BE2C (cell line): ENCODE results near the gene TRAM2.

ENCODE experiments used
- DNase-seq: peaks from one replicate; pipeline ENCODE4 v3.0.0-alpha.2; 2020
- H3K27me3 ChIP-seq: fragments of 250-450 bp; sonication (Bioruptor Pico); 2 replicates; pipeline ENCODE4 v1.5.1; 2020; ENCODE audit warnings: mild to moderate bottlenecking
- H3K36me3 ChIP-seq: fragments of 250-450 bp; sonication (Bioruptor Pico); 2 replicates; pipeline ENCODE4 v1.5.1; 2020; ENCODE audit warnings: mild to moderate bottlenecking
- H3K4me1 ChIP-seq: fragments of 250-450 bp; sonication (Bioruptor Pico); 2 replicates; pipeline ENCODE4 v1.5.1; 2020
- H3K4me3 ChIP-seq: 2 replicates; pipeline ENCODE4 v1.5.1; 2011; ENCODE audit warnings: low read depth, low read length
- H3K9me3 ChIP-seq: fragments of 250-450 bp; sonication (Bioruptor Pico); 2 replicates; pipeline ENCODE4 v1.5.1; 2020
- TF ChIP-seq, protein P1 (sequence below): IDR thresholded peaks from 2 replicates; pipeline ENCODE4 v1.5.1; 2012; ENCODE audit warnings: mild to moderate bottlenecking, low read depth, low read length

The TRAM2 gene

DNA sequence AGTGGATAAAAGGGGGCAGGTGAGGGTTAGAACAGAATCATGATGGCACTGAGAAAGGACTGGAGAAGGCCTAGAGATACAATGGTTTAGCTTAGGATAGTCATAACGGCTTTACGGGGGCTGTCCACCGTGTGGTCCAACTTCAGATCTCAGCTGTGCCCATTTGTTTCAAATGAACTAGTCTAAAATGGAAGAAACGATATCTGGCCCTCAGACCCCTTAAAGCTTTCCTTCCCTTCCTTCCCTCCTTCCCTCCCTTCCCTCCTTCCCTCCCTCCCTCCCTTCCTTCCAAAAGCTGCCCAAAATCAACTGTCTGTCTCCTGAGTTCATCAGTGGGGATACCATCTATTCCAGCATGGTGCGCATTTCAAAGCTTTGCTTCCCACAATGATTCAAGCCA, 27.9 kb downstream of the TRAM2 start:
- no peak for DNase-seq
- no peaks in the 10 kb centered on the region for H3K36me3 ChIP-seq
- TF ChIP-seq, protein P1, sequence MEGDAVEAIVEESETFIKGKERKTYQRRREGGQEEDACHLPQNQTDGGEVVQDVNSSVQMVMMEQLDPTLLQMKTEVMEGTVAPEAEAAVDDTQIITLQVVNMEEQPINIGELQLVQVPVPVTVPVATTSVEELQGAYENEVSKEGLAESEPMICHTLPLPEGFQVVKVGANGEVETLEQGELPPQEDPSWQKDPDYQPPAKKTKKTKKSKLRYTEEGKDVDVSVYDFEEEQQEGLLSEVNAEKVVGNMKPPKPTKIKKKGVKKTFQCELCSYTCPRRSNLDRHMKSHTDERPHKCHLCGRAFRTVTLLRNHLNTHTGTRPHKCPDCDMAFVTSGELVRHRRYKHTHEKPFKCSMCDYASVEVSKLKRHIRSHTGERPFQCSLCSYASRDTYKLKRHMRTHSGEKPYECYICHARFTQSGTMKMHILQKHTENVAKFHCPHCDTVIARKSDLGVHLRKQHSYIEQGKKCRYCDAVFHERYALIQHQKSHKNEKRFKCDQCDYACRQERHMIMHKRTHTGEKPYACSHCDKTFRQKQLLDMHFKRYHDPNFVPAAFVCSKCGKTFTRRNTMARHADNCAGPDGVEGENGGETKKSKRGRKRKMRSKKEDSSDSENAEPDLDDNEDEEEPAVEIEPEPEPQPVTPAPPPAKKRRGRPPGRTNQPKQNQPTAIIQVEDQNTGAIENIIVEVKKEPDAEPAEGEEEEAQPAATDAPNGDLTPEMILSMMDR, result no peak
- H3K4me1 ChIP-seq, result peaks cover 48% of the 10 kb centered on the region
- no peaks in the 10 kb centered on the region for H3K9me3 ChIP-seq
- no peaks in the 10 kb centered on the region for H3K27me3 ChIP-seq
- H3K4me3 ChIP-seq, result no peak overlapping the region

DNA sequence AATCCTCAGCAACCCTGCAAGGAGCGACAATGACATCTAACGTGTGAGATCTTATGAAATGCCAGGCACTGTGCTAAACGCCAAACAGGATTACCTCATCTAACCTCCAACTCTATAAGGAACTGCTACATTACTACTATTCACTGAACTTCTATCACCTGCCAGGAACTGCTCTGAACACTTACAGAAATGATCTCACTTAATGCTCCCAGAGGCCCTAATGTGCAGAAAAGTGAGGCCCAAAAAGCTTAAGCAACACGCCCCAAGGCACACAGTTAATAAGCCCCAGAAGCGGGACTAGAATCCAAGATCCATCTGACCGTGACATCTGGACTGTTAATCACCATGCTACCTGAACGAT, 28.5 kb downstream of the TRAM2 start:
- Histone ChIP-seq H3K4me1 (peaks cover 53% of the 10 kb centered on the region), H3K9me3 (no peaks in the 10 kb centered on the region), H3K4me3 (no peak overlapping the region), H3K27me3 (no peaks in the 10 kb centered on the region), H3K36me3 (no peaks in the 10 kb centered on the region)
- DNase-seq, result no peak
- TF ChIP-seq, protein P1, result no peak

DNA sequence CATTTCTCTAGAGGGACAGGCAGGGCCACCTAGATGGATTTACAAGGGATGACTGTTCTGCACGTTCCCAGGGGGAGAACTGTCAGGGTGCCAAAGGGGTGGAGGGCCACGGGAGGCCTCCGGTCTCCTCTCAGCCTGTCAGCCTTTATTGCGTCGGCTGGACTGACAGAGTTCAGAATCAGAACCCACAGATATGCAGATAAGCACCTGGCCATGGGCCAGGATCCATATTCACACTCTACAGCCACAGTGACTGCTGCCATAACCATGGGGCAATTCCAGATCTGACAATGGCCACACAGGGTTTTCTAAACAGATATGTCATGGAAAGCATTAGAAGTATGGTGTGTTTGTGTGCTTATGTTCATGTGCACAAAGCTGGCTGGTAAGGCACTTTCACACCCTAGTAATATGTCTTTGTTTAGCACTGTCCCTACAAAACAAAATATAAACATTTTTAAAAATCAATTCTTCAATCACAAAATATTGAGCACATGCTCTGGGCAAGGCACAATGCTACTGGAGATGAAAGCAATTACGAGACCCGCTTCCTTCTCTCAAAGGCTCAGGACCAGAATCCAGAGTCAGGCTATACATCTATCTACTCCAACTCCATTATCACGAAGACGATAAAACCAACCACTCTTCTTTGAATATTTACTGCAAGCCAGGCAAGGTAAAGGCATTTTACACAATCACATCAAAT, 29.1 kb downstream of the TRAM2 start:
- TF ChIP-seq, protein P1, result peak; percentile 16
- Histone ChIP-seq H3K9me3 (no peaks in the 10 kb centered on the region), H3K27me3 (no peaks in the 10 kb centered on the region), H3K36me3 (no peaks in the 10 kb centered on the region), H3K4me3 (no peak overlapping the region), H3K4me1 (peaks cover 53% of the 10 kb centered on the region)
- DNase-seq, result peak; percentile 85

DNA sequence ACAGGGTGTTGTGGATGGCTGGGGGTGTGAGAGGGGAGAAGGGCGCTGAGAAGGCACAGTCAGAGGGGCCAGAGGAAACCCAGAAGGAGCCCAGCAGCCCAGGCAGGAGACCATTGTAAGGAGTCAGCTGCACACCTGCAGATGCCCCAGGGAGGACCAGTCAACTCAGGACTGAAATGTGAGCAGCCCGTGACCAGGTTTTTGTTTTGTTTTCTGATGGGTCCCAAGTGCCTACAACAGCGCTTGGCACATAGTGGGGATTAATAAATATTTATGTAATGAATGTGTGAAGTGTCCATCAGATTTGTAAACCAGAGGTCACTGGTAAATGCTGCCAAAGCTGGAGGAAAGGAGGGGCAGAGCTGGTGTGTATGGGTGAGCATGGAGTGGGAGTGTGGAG, 30.2 kb downstream of the TRAM2 start:
- H3K27me3 ChIP-seq, result no peaks in the 10 kb centered on the region
- H3K4me3 ChIP-seq, result no peak overlapping the region
- H3K4me1 ChIP-seq, result peaks cover 48% of the 10 kb centered on the region
- DNase-seq, result no peak
- H3K9me3 ChIP-seq, result no peaks in the 10 kb centered on the region
- H3K36me3 ChIP-seq, result no peaks in the 10 kb centered on the region
- TF ChIP-seq, protein P1, result no peak

DNA sequence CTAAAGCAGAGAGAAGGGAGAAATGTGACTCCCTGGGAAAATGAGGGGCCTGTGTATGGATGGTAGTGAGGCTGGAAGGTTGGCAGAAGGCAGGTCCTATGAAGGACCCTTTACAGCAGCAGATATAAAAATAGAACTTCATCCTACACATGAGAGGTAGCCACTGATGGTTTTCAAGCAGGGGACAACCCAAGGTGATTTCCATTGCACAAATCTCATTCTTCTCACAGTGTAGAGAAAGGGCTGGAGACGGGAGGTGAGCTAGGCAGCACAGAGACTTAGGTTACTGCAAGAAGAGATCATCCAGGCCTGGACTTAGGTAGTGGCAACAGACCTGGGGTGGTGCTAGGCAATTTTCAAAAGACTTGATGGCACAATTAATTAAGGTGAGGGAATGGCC, 30.7 kb downstream of the TRAM2 start:
- no peak for DNase-seq
- Histone ChIP-seq H3K9me3 (no peaks in the 10 kb centered on the region), H3K4me1 (peaks cover 43% of the 10 kb centered on the region), H3K36me3 (no peaks in the 10 kb centered on the region), H3K27me3 (no peaks in the 10 kb centered on the region), H3K4me3 (no peak overlapping the region)
- TF ChIP-seq, protein P1, result no peak

DNA sequence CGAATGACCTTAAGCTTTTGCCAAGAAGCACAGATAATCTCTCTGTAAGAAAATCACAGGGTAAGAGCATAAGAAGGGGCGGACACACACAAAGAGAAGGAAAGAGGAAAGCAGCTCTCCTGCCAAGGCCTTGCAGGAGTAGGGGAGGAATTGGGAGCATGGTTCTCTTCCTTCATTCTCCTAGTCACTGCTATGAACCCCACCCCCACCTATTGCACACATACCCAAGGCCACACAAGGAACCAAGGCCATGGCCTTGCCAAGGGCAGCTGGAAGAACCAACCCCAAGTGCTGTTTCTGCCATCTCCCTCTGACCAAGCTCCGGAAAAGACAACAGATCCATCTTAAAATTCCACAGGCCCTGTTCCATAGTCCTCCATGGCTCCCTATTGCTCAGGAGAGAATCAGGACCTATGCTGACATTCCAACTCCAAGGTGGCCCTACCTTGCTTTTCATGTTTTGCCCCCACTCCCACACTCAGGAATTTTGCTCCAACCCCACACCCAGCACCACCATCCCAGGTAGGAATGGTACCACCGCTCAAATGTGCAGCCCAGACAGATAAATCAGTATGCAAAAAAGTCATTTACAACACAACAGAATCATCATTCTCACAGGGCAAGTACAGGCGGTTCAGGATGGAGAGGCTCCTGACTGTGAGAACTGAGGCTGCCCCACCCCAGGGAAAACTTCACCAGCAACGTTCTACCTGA, 31.3 kb downstream of the TRAM2 start:
- DNase-seq, result no peak
- TF ChIP-seq, protein P1, result no peak
- Histone ChIP-seq H3K4me1 (peaks cover 38% of the 10 kb centered on the region), H3K36me3 (no peaks in the 10 kb centered on the region), H3K4me3 (no peak overlapping the region), H3K27me3 (no peaks in the 10 kb centered on the region), H3K9me3 (no peaks in the 10 kb centered on the region)
